Stimulated activated CD8-positive, alpha-beta memory T cell treated with anti-CD3 and anti-CD28 coated beads, Interleukin-15, amount 100 ng/mL, for 48 hours (primary cell): ENCODE measurements around the gene LRRC3.

Experiments used
- DNase-seq, 2 donors: peaks; one replicate each; pipeline ENCODE4 v3.0.0-alpha.2; 2020; ENCODE audit warnings: low read depth in 2 of 2

LRRC3 gene

GRCh38 chr21:44423941-44424607 lies 31.2 kb upstream of the LRRC3 start:
- DNase-seq: no peak

- DNase-seq: no peak
Observed at GRCh38 chr21:44424608-44425306, 30.6 kb upstream of the LRRC3 start.

- no peak for DNase-seq
Observed at GRCh38 chr21:44425307-44425894, 29.9 kb upstream of the LRRC3 start.

GRCh38 chr21:44425895-44426662 lies 29.2 kb upstream of the LRRC3 start:
- no peak for DNase-seq

- no peak for DNase-seq
Observed at GRCh38 chr21:44426663-44427191, 28.6 kb upstream of the LRRC3 start.

GRCh38 chr21:44427241-44428120 lies 27.8 kb upstream of the LRRC3 start:
- DNase-seq: no peak

- peak; percentile 7 to 20 for DNase-seq
Observed at GRCh38 chr21:44428281-44428960, 26.9 kb upstream of the LRRC3 start.

- DNase-seq: no peak
Observed at GRCh38 chr21:44429894-44430293, 25.4 kb upstream of the LRRC3 start.

- no peak for DNase-seq
Observed at GRCh38 chr21:44431300-44431699, 24.0 kb upstream of the LRRC3 start.

- no peak for DNase-seq
Observed at GRCh38 chr21:44432841-44433790, 22.2 kb upstream of the LRRC3 start.

- no peak for DNase-seq
Observed at GRCh38 chr21:44433791-44434567, 21.3 kb upstream of the LRRC3 start.

- DNase-seq: no peak
Observed at GRCh38 chr21:44434568-44434925, 20.8 kb upstream of the LRRC3 start.

GRCh38 chr21:44434936-44435635 lies 20.2 kb upstream of the LRRC3 start:
- no peak for DNase-seq

GRCh38 chr21:44436111-44436611 lies 19.1 kb upstream of the LRRC3 start:
- no peak for DNase-seq

GRCh38 chr21:44436958-44437357 lies 18.4 kb upstream of the LRRC3 start:
- no peak for DNase-seq

GRCh38 chr21:44437371-44437695 lies 18.0 kb upstream of the LRRC3 start:
- no peak for DNase-seq

GRCh38 chr21:44437696-44438431 lies 17.4 kb upstream of the LRRC3 start:
- no peak for DNase-seq
